Ascending aorta (tissue), 2 donors: ENCODE results near the gene SLC49A4. TPM values are rescaled to one million over a fixed set of nuclear protein-coding genes. Genes with fewer than 3 reads are reported as not detected.

Experiments
- DNase-seq, 2 donors: peaks; one replicate each; pipeline ENCODE4 v3.0.0-alpha.2; 2019; ENCODE audit warnings: low spot score in 2 of 2
- H3K27ac ChIP-seq, 2 donors: fragments of 200-600 bp; sonication (generic); one replicate each; pipeline ENCODE4 v1.5.1; 2016 to 2017; ENCODE audit warnings: mild to moderate bottlenecking in 1 of 2
- H3K27me3 ChIP-seq: fragments of 200-600 bp; sonication (generic); one replicate; pipeline ENCODE4 v1.5.1; 2017
- H3K36me3 ChIP-seq, 2 donors: fragments of 200-600 bp; sonication (generic); one replicate each; pipeline ENCODE4 v1.5.1; 2016
- H3K4me1 ChIP-seq, 2 donors: fragments of 200-600 bp; sonication (generic); one replicate each; pipeline ENCODE4 v1.5.1; 2016 to 2017; ENCODE audit warnings: mild to moderate bottlenecking in 1 of 2
- H3K4me3 ChIP-seq, 2 donors: fragments of 200-600 bp; sonication (generic); one replicate each; pipeline ENCODE4 v1.5.1; 2016 to 2017; ENCODE audit warnings: mild to moderate bottlenecking in 1 of 2
- H3K9me3 ChIP-seq, 2 donors: fragments of 200-600 bp; sonication (generic); one replicate each; pipeline ENCODE4 v1.5.1; 2016
- intact Hi-C: fragments of 100-400 bp; cut with DNase I; formaldehyde crosslinking; loops from one replicate; pipeline ENCODE4 v1.15.1; 2023
- total RNA-seq: library from RNA; depleted of rRNA; stranded (reverse); fragments of >200 nt; gene quantifications from one replicate; pipeline ENCODE4 v1.1.0, GENCODE V29; 2016
- TF ChIP-seq, protein P1 (sequence below), 3 experiments: fragments of 200-600 bp in 2 of 3; fragments of 450-650 bp in 1 of 3; sonication (generic) in 2 of 3; IDR thresholded peaks; one replicate each; pipeline ENCODE4 v1.5.1; 2016 to 2019; ENCODE audit warnings: antibody characterized with exemption in 3 of 3, mild to moderate bottlenecking in 1 of 3, moderate library complexity in 1 of 3

Gene SLC49A4
- total RNA-seq, 1 donor from 2014 or later: 3.2 TPM

DNA sequence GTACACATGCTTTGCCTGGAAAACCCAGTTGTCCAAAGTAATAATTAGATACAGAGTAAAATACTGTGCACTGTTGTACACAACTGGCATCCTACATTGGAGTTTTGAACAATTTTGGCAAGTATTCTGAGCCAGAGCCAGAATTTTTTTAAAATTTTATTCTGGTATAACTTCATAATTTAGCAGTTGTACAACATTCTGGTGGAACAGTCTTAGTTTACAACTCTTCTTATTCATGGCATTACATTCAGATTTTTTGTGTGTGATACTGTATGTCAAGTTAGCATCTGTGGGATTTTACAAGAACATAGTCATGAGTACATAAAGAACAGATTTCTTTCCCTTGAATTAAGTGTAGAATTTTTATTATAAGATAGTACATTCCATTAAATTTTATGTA lies 67.5 kb downstream of the SLC49A4 start:
- intact Hi-C loops: no loop called here
- TF ChIP-seq, protein P1, sequence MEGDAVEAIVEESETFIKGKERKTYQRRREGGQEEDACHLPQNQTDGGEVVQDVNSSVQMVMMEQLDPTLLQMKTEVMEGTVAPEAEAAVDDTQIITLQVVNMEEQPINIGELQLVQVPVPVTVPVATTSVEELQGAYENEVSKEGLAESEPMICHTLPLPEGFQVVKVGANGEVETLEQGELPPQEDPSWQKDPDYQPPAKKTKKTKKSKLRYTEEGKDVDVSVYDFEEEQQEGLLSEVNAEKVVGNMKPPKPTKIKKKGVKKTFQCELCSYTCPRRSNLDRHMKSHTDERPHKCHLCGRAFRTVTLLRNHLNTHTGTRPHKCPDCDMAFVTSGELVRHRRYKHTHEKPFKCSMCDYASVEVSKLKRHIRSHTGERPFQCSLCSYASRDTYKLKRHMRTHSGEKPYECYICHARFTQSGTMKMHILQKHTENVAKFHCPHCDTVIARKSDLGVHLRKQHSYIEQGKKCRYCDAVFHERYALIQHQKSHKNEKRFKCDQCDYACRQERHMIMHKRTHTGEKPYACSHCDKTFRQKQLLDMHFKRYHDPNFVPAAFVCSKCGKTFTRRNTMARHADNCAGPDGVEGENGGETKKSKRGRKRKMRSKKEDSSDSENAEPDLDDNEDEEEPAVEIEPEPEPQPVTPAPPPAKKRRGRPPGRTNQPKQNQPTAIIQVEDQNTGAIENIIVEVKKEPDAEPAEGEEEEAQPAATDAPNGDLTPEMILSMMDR (IDR thresholded peaks at IDR 0.05): no peak

DNA sequence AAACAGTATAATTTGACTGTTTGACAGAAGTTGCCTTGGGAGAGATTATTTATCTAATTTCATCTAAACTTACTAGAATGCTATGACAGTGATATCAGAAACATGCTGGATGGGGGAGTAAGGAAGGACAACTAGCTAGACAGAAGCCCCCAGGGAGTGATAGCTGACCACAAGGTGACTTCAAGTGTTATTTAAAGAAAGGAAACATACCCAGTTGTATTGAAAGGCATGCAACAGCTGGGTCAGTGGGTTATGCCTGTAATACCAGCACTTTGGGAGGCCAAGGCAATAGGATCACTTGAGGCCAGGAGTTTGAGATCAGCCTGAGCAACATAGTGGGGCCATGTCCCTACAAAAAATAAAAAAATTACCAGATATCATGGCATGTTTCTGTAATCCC lies 69.6 kb downstream of the SLC49A4 start:
- Histone ChIP-seq H3K27ac (no peak overlapping the region), H3K4me1 (no peaks in the 10 kb centered on the region), H3K27me3 (no peaks in the 10 kb centered on the region), H3K36me3 (peaks cover 2 to 3% of the 10 kb centered on the region in 2 donors), H3K4me3 (no peak overlapping the region), H3K9me3 (no peaks in the 10 kb centered on the region)
- TF ChIP-seq, protein P1 (IDR thresholded peaks at IDR 0.05): no peak
- intact Hi-C loops: no loop called here
- DNase-seq: no peak

More for the DNA sequence above, 67.5 kb downstream of the SLC49A4 start:
- Histone ChIP-seq H3K27me3 (no peaks in the 10 kb centered on the region), H3K4me3 (no peak overlapping the region), H3K27ac (no peak overlapping the region), H3K36me3 (peaks cover 2 to 3% of the 10 kb centered on the region in 2 donors), H3K9me3 (no peaks in the 10 kb centered on the region), H3K4me1 (peaks cover 0 to 2% of the 10 kb centered on the region in 2 donors)
- no peak for DNase-seq

DNA sequence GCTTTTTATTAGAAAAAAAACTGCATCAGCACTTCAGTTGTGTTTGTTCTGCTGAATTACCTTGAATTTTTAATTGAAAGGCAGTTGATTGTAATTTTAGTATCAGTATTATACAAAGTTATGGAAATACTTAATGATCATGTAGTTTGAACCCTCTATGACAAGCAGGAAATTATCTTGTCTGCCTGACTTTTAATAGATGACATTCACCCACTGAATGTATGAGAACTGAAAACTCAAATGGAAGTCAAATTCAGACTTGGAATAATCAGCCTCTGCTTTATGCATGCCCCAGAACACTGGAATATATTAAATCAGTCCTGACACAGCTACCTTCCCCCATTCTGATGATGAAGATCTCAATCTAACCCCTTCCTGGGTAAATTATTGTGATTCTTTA lies 73.5 kb downstream of the SLC49A4 start:
- intact Hi-C loops: no loop called here

DNA sequence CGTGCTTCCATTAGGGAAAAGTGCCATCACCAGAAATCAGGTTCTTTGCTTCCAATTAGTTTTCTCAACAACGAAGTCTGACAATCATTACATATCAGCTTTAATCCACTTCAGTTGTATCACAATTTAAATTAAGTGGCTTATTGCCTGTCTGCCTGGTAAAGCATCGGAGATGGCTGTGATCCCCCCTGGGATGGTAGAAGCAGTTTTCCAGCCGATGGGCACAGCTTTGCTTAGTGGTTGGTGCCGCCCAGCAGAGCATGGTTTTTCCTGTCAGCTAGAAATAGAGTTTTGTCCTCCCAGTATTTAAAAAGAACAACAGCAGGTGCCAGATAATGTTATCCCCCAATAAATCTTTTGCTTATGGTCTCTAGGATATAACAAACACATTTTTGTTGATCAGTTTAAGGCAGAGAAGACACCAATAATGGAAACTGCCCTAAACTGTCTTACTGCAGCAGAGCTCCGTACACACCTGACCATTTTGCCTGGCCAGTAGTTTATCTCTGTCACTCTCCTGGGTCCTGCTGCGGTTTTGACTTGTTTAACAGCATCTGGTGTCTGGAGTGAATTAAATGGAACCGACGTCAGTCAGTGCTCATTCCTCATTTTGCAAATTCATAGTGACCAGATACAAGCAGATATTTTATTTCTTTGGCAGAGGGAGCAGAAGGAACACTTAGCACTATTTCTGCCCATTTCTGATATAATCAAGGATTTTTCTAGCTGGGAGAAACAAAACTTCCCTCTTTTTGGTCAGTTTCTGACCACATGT lies 79.1 kb downstream of the SLC49A4 start:
- peaks cover 3% of the 10 kb centered on the region in 2 donors for H3K36me3 ChIP-seq
- TF ChIP-seq, protein P1 (IDR thresholded peaks at IDR 0.05): no peak
- H3K27me3 ChIP-seq: no peaks in the 10 kb centered on the region
- intact Hi-C loops: no loop called here
- no peaks in the 10 kb centered on the region for H3K9me3 ChIP-seq
- no peak overlapping the region for H3K27ac ChIP-seq
- no peaks in the 10 kb centered on the region for H3K4me1 ChIP-seq
- H3K4me3 ChIP-seq: no peak overlapping the region
- no peak for DNase-seq

More for the DNA sequence above, 73.5 kb downstream of the SLC49A4 start:
- TF ChIP-seq, protein P1 (IDR thresholded peaks at IDR 0.05): no peak
- H3K27ac ChIP-seq: no peak overlapping the region
- H3K27me3 ChIP-seq: no peaks in the 10 kb centered on the region
- no peak for DNase-seq
- peaks cover 0 to 6% of the 10 kb centered on the region in 2 donors for H3K36me3 ChIP-seq
- H3K9me3 ChIP-seq: no peaks in the 10 kb centered on the region
- H3K4me1 ChIP-seq: no peaks in the 10 kb centered on the region
- H3K4me3 ChIP-seq: no peak overlapping the region

DNA sequence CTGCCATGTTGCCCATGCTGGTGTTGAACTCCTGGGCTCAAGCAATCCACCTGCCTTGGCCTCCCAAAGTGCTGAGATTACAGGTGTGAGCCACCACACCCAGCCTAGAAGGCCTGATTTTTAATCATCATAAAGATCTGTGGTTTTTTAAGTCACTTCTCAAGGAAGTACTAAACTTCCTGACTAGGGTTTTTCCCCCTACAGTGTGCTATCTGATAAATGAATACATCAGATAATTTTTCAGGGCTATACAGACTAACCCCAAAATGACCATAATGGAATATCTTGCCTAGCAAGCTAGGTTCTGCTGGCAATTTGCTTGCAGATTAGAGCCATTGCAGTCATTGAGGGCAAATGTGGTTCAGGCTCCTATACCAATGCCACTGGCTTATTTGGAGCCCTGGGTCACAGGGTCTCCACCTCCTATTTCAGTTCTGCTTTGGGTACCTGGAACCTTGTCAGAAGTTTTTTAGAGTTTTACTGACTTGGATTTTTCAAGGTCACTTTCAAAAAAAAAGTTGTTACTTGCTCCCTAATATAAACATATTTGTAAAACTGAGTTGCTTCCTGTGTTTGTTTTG lies 80.8 kb downstream of the SLC49A4 start:
- TF ChIP-seq, protein P1 (IDR thresholded peaks at IDR 0.05): no peak
- intact Hi-C loops: no loop called here
- Histone ChIP-seq H3K27ac (no peak overlapping the region), H3K27me3 (no peaks in the 10 kb centered on the region), H3K4me3 (no peak overlapping the region), H3K36me3 (peaks cover 6 to 9% of the 10 kb centered on the region in 2 donors), H3K4me1 (no peaks in the 10 kb centered on the region), H3K9me3 (no peaks in the 10 kb centered on the region)
- DNase-seq: no peak
